ENCODE results near the gene EHBP1. TPM values are rescaled to one million over a fixed set of nuclear protein-coding genes. Genes with fewer than 3 reads are reported as not detected.
"Not testable (repeated sequence)": the region's sequence is repeated elsewhere in the genome, so short reads cannot be mapped to it uniquely, and the experiment has no call there.

The EHBP1 gene
- total and polyA plus RNA-seq, 2 experiments from 2014 or later = 27.2 to 47.9 TPM

DNA sequence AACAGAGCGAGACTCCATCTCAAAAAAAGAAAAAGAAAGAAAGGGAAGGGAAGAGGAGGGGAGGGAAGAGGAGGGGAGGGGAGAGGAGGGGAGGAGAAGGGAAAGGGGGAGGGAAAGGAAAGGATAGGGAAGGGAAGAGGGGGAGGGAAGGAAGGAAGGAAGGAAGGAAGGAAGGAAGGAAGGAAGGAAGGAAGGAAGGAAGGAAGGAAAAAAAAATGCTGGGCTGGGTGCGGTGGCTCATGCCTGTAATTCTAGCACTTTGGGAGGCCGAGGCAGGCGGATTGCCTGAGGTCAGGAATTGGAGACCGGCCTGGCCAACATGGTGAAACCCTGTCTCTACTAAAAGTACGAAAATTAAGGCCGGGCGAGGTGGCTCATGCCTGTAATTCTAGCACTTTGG, 314.2 kb downstream of the EHBP1 start:
- H3K27ac Mint-ChIP-seq; H3K9me3 Mint-ChIP-seq; H3K27me3 Mint-ChIP-seq (ENCODE audit: insufficient read depth, low read depth, poor library complexity): not testable (repeated sequence)

DNA sequence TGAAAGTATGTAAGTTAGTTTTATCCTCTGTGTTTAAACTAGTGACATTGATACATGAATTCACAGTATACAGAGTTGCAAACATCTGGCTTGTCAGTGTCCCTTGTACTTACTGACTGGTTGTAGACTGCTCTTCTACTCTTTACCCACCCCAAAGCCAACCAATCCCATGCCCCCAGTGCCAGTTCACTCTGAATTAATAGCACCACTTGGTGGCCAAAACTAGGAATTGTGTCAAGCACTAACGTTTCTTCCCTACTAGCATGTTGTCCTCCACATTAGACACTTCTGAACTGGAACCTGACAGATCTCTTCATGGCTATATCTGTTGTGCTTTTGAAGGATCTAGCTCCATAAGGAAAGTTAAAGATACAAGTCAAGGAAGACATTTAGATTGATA, 317.9 kb downstream of the EHBP1 start:
- peaks cover 3% of the 10 kb centered on the region for H3K27me3 Mint-ChIP-seq (ENCODE audit: insufficient read depth, low read depth, poor library complexity)
- TF ChIP-seq STAT1 (IDR thresholded peaks at IDR 0.05; ENCODE audit: unreplicated experiment) (no peak), POLR2AphosphoS5 (IDR thresholded peaks at IDR 0.05; ENCODE audit: low read depth) (no peak), CREB1 (CRISPR knock-in tag; IDR thresholded peaks at IDR 0.05; ENCODE audit: low read depth) (no peak), ZNF331 (CRISPR knock-in tag; IDR thresholded peaks at IDR 0.05; ENCODE audit: low read depth) (no peak), JUNB (IDR thresholded peaks at IDR 0.05; ENCODE audit: unreplicated experiment) (no peak)
- TF ChIP-seq, protein P1, sequence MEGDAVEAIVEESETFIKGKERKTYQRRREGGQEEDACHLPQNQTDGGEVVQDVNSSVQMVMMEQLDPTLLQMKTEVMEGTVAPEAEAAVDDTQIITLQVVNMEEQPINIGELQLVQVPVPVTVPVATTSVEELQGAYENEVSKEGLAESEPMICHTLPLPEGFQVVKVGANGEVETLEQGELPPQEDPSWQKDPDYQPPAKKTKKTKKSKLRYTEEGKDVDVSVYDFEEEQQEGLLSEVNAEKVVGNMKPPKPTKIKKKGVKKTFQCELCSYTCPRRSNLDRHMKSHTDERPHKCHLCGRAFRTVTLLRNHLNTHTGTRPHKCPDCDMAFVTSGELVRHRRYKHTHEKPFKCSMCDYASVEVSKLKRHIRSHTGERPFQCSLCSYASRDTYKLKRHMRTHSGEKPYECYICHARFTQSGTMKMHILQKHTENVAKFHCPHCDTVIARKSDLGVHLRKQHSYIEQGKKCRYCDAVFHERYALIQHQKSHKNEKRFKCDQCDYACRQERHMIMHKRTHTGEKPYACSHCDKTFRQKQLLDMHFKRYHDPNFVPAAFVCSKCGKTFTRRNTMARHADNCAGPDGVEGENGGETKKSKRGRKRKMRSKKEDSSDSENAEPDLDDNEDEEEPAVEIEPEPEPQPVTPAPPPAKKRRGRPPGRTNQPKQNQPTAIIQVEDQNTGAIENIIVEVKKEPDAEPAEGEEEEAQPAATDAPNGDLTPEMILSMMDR (conservative IDR thresholded peaks at IDR 0.05; ENCODE audit: low read depth in 2 of 2) = peak; percentile 64 to 89
- TF ChIP-seq, protein P2, sequence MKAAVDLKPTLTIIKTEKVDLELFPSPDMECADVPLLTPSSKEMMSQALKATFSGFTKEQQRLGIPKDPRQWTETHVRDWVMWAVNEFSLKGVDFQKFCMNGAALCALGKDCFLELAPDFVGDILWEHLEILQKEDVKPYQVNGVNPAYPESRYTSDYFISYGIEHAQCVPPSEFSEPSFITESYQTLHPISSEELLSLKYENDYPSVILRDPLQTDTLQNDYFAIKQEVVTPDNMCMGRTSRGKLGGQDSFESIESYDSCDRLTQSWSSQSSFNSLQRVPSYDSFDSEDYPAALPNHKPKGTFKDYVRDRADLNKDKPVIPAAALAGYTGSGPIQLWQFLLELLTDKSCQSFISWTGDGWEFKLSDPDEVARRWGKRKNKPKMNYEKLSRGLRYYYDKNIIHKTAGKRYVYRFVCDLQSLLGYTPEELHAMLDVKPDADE (IDR thresholded peaks at IDR 0.05) = no peak
- TF ChIP-seq, protein P3, sequence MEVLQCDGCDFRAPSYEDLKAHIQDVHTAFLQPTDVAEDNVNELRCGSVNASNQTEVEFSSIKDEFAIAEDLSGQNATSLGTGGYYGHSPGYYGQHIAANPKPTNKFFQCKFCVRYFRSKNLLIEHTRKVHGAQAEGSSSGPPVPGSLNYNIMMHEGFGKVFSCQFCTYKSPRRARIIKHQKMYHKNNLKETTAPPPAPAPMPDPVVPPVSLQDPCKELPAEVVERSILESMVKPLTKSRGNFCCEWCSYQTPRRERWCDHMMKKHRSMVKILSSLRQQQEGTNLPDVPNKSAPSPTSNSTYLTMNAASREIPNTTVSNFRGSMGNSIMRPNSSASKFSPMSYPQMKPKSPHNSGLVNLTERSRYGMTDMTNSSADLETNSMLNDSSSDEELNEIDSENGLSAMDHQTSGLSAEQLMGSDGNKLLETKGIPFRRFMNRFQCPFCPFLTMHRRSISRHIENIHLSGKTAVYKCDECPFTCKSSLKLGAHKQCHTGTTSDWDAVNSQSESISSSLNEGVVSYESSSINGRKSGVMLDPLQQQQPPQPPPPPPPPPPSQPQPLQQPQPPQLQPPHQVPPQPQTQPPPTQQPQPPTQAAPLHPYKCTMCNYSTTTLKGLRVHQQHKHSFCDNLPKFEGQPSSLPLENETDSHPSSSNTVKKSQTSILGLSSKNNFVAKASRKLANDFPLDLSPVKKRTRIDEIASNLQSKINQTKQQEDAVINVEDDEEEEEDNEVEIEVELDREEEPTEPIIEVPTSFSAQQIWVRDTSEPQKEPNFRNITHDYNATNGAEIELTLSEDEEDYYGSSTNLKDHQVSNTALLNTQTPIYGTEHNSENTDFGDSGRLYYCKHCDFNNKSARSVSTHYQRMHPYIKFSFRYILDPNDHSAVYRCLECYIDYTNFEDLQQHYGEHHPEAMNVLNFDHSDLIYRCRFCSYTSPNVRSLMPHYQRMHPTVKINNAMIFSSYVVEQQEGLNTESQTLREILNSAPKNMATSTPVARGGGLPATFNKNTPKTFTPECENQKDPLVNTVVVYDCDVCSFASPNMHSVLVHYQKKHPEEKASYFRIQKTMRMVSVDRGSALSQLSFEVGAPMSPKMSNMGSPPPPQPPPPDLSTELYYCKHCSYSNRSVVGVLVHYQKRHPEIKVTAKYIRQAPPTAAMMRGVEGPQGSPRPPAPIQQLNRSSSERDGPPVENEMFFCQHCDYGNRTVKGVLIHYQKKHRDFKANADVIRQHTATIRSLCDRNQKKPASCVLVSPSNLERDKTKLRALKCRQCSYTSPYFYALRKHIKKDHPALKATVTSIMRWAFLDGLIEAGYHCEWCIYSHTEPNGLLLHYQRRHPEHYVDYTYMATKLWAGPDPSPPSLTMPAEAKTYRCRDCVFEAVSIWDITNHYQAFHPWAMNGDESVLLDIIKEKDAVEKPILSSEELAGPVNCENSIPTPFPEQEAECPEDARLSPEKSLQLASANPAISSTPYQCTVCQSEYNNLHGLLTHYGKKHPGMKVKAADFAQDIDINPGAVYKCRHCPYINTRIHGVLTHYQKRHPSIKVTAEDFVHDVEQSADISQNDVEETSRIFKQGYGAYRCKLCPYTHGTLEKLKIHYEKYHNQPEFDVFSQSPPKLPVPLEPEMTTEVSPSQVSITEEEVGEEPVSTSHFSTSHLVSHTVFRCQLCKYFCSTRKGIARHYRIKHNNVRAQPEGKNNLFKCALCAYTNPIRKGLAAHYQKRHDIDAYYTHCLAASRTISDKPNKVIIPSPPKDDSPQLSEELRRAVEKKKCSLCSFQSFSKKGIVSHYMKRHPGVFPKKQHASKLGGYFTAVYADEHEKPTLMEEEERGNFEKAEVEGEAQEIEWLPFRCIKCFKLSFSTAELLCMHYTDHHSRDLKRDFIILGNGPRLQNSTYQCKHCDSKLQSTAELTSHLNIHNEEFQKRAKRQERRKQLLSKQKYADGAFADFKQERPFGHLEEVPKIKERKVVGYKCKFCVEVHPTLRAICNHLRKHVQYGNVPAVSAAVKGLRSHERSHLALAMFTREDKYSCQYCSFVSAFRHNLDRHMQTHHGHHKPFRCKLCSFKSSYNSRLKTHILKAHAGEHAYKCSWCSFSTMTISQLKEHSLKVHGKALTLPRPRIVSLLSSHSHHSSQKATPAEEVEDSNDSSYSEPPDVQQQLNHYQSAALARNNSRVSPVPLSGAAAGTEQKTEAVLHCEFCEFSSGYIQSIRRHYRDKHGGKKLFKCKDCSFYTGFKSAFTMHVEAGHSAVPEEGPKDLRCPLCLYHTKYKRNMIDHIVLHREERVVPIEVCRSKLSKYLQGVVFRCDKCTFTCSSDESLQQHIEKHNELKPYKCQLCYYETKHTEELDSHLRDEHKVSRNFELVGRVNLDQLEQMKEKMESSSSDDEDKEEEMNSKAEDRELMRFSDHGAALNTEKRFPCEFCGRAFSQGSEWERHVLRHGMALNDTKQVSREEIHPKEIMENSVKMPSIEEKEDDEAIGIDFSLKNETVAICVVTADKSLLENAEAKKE (CRISPR knock-in tag; IDR thresholded peaks at IDR 0.05) = no peak
- Histone ChIP-seq H3K9me2 (ENCODE audit: insufficient read depth) (no peaks in the 10 kb centered on the region), H3K27me3 (ENCODE audit: insufficient read depth) (no peaks in the 10 kb centered on the region), H3K79me2 (replicated peaks; ENCODE audit: insufficient read depth) (no peaks in the 10 kb centered on the region), H3K4me1 (ENCODE audit: insufficient read depth) (no peaks in the 10 kb centered on the region), H3K4me2 (no peak overlapping the region), H4K20me1 (replicated peaks; ENCODE audit: insufficient read depth) (no peaks in the 10 kb centered on the region), H3K36me3 (ENCODE audit: insufficient read depth) (no peaks in the 10 kb centered on the region), H3K4me3 (no peak overlapping the region), H3F3A (replicated peaks; ENCODE audit: low read depth) (no peaks in the 10 kb centered on the region), H2AFZ (no peak overlapping the region), H3K27ac (ENCODE audit: low read depth) (no peak overlapping the region)
- H3K9me3 Mint-ChIP-seq = no peaks in the 10 kb centered on the region
- ATAC-seq (peak; percentile 94), DNase-seq (ENCODE audit: low spot score) (peak; percentile 83)
- H3K36me3 Mint-ChIP-seq (ENCODE audit: low read depth) = no peaks in the 10 kb centered on the region
- H3K4me3 Mint-ChIP-seq = no peak overlapping the region
- no peaks in the 10 kb centered on the region for H3K4me1 Mint-ChIP-seq
- no peak overlapping the region for H3K27ac Mint-ChIP-seq

More for the DNA sequence above, 314.2 kb downstream of the EHBP1 start:
- H3K79me2 ChIP-seq (replicated peaks; ENCODE audit: insufficient read depth); H3K4me1 Mint-ChIP-seq; H3K4me2 ChIP-seq; H3K27me3 ChIP-seq (ENCODE audit: insufficient read depth); H3K36me3 ChIP-seq (ENCODE audit: insufficient read depth); H2AFZ ChIP-seq; H3K4me3 Mint-ChIP-seq; H3K27ac ChIP-seq (ENCODE audit: low read depth); H3K4me3 ChIP-seq; H3K4me1 ChIP-seq (ENCODE audit: insufficient read depth); H3K9me2 ChIP-seq (ENCODE audit: insufficient read depth); H4K20me1 ChIP-seq (replicated peaks; ENCODE audit: insufficient read depth); DNase-seq (ENCODE audit: low spot score); H3F3A ChIP-seq (replicated peaks; ENCODE audit: low read depth); H3K36me3 Mint-ChIP-seq (ENCODE audit: low read depth); ATAC-seq: not testable (repeated sequence)

All from GM23338 (cell line).